Measurements from ENCODE around the gene ZMIZ1. TPM values are rescaled to one million over a fixed set of nuclear protein-coding genes. Genes with fewer than 3 reads are reported as not detected.

ZMIZ1 gene
- total and polyA plus RNA-seq, 4 donors: 18.3 to 80.2 (median 42.6) TPM

- H3K4me3 ChIP-seq: no peak overlapping the region
- H3K9ac ChIP-seq (ENCODE audit: insufficient read depth in 1 of 2, low read length in 2 of 2): no peak overlapping the region
- no peak overlapping the region for H3K27ac ChIP-seq (ENCODE audit: low read depth in 1 of 2, low read length in 1 of 2)
- peaks cover 0 to 3% (median 2%) of the 10 kb centered on the region in 4 donors for H3K36me3 ChIP-seq (ENCODE audit: control insufficient read depth in 4 of 4, insufficient read depth in 4 of 4, low read length in 4 of 4)
- DNase-seq (no peak), ATAC-seq (ENCODE audit: insufficient read depth, low FRiP score) (no peak)
- peaks cover 0 to 2% (median 0%) of the 10 kb centered on the region in 4 donors for H3K9me3 ChIP-seq (ENCODE audit: control insufficient read depth in 4 of 4, insufficient read depth in 3 of 4, low read length in 3 of 4)
- WGBS, 2 donors: 96 to 97% methylated on average over 2 of the region's 2 CpGs
- no peak for TF ChIP-seq CTCF (IDR thresholded peaks at IDR 0.05; ENCODE audit: control extremely low read depth, extremely low read depth)
- H3K4me1 ChIP-seq (ENCODE audit: control insufficient read depth in 5 of 5, insufficient read depth in 5 of 5, low read length in 5 of 5): peaks cover 0 to 17% (median 3%) of the 10 kb centered on the region in 5 donors
- H3K27me3 ChIP-seq (ENCODE audit: control insufficient read depth in 3 of 3, insufficient read depth in 3 of 3, low read length in 2 of 3): no peaks in the 10 kb centered on the region
Observed at GRCh38 chr10:79320316-79320715, 251.6 kb downstream of the ZMIZ1 start.

DNA sequence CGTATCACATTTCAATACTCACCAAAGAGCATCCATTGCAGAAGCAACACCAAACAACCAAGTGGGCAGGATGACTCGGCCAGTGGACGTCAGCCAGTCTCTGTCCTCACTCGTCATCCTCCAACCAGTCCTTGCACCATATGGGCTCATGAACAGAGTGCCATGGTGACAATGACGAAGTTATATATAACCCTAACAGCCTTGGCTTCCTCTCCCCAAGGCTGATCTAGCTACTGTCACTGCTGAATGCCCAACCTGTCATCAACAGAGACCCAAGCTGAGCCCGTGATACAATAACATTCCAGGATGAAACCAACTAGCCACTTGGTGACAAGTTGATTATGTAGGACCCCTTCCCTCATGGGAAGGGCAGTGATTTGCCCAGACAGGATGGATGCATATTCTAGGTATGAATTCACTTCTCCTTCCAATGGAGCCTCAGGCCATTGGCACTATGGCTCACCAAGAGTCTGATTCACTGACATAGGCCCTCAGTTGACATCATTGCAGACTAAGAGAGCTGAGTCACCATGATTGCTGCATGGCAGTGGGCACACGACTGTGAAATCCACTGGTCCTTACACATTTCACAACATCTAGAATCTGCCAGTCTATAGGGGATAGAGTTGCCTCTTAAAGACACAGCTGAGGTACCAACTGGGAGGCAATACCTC lies 252.2 kb downstream of the ZMIZ1 start:
- H3K4me3 ChIP-seq: no peak overlapping the region
- no peak for DNase-seq
- ATAC-seq (ENCODE audit: insufficient read depth, low FRiP score): no peak
- H3K4me1 ChIP-seq (ENCODE audit: control insufficient read depth in 5 of 5, insufficient read depth in 5 of 5, low read length in 5 of 5): peaks cover 0 to 17% (median 3%) of the 10 kb centered on the region in 5 donors
- no peak for TF ChIP-seq CTCF (IDR thresholded peaks at IDR 0.05; ENCODE audit: control extremely low read depth, extremely low read depth)
- WGBS, 2 donors: 76 to 80% methylated on average over 7 of the region's 7 CpGs
- H3K27ac ChIP-seq (ENCODE audit: low read depth in 1 of 2, low read length in 1 of 2): peak overlapping the region in 1 of 2 donors; percentile 62
- H3K36me3 ChIP-seq (ENCODE audit: control insufficient read depth in 4 of 4, insufficient read depth in 4 of 4, low read length in 4 of 4): peaks cover 0 to 2% (median 0%) of the 10 kb centered on the region in 4 donors
- peaks cover 0 to 2% (median 0%) of the 10 kb centered on the region in 4 donors for H3K9me3 ChIP-seq (ENCODE audit: control insufficient read depth in 4 of 4, insufficient read depth in 3 of 4, low read length in 3 of 4)
- H3K27me3 ChIP-seq (ENCODE audit: control insufficient read depth in 3 of 3, insufficient read depth in 3 of 3, low read length in 2 of 3): no peaks in the 10 kb centered on the region
- H3K9ac ChIP-seq (ENCODE audit: insufficient read depth in 1 of 2, low read length in 2 of 2): no peak overlapping the region

DNA sequence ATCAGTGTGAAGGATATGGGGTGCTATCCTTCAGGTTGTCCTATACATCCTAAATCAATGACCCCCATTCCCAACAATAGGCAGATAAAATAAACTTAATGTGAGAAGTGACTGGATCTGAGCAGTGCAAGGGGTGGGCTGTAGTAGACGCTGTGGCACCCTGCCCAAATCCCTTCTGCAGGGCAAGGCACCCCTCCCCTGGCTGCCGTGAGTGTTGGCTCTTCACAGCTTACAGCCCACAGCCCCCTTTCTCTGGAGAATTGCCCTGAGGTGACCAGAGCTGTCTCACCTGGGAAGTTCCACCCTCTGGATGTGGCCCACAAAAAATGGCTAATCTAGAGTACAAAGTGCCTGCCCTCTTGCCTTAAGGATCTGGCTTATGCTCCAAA lies 252.7 kb downstream of the ZMIZ1 start:
- H3K4me1 ChIP-seq (ENCODE audit: control insufficient read depth in 5 of 5, insufficient read depth in 5 of 5, low read length in 5 of 5): peaks cover 0 to 17% (median 3%) of the 10 kb centered on the region in 5 donors
- WGBS, 2 donors: 69 to 71% methylated on average over 2 of the region's 2 CpGs
- TF ChIP-seq CTCF (IDR thresholded peaks at IDR 0.05; ENCODE audit: control extremely low read depth, extremely low read depth): no peak
- DNase-seq (no peak), ATAC-seq (ENCODE audit: insufficient read depth, low FRiP score) (no peak)
- no peak overlapping the region for H3K9ac ChIP-seq (ENCODE audit: insufficient read depth in 1 of 2, low read length in 2 of 2)
- H3K27ac ChIP-seq (ENCODE audit: low read depth in 1 of 2, low read length in 1 of 2): no peak overlapping the region
- H3K36me3 ChIP-seq (ENCODE audit: control insufficient read depth in 4 of 4, insufficient read depth in 4 of 4, low read length in 4 of 4): no peaks in the 10 kb centered on the region
- H3K9me3 ChIP-seq (ENCODE audit: control insufficient read depth in 4 of 4, insufficient read depth in 3 of 4, low read length in 3 of 4): peaks cover 0 to 4% (median 0%) of the 10 kb centered on the region in 4 donors
- H3K4me3 ChIP-seq: no peak overlapping the region
- H3K27me3 ChIP-seq (ENCODE audit: control insufficient read depth in 3 of 3, insufficient read depth in 3 of 3, low read length in 2 of 3): no peaks in the 10 kb centered on the region

Measured in lung (tissue), 12 donors.